Measurements from ENCODE around the gene AQR. TPM values are rescaled to one million over a fixed set of nuclear protein-coding genes. Genes with fewer than 3 reads are reported as not detected.

Gene AQR
- total RNA-seq, 1 donor from 2014 or later: 19.8 TPM

DNA sequence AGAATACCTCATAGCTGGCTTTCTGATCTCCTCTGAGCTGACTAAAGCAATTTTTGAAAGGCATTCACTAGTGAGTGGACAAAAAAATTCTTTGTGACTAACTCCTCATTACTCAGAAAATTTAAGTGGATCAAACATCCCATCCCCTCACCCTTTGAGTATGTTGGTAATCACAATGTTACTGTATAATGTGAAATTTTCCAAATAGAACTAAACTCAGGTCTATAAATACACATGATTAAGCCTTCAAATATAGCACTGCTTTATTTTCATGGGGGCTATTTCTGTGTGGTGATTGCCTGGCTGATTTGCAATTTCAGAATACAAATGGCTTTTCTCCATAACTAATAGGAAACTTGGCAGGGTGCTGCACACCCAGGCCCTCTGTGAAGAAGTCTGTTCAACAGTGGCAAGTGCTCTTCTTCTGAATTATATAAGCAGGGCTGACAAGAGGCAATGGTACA, 128.2 kb downstream of the AQR start:
- Histone ChIP-seq H3K27ac (ENCODE audit: low read depth, low read length) (peak overlapping the region; percentile 58), H3K4me3 (ENCODE audit: low read length in 3 of 3) (no peak overlapping the region), H3K27me3 (ENCODE audit: control insufficient read depth in 3 of 3, insufficient read depth in 3 of 3, low read length in 3 of 3) (no peaks in the 10 kb centered on the region), H3K36me3 (ENCODE audit: control insufficient read depth in 3 of 3, insufficient read depth in 3 of 3, low read length in 3 of 3) (no peaks in the 10 kb centered on the region), H3K9me3 (ENCODE audit: control insufficient read depth in 3 of 3, low read length in 3 of 3) (peaks cover 0 to 3% (median 3%) of the 10 kb centered on the region in 3 donors), H3K4me1 (ENCODE audit: control insufficient read depth in 3 of 3, insufficient read depth in 3 of 3, low read length in 3 of 3) (peaks cover 0 to 5% (median 2%) of the 10 kb centered on the region in 3 donors), H3K9ac (ENCODE audit: low read depth in 1 of 3, low read length in 3 of 3) (no peak overlapping the region)

DNA sequence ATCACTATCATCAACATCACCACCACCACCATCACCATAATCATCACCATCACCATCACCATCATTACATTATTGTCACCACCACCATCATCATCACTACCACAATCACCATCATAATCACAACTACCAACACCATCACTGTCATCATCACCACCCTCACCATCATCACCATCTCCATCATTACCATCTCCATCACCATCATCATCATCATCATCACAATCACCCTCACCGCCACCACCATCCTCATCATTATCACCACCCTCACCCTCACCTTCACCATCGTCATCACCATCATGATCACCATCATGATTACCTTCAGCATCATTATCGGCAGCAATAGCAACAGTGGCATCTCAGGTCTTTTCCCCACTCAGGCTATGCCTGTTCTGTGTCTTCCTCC, 131.3 kb downstream of the AQR start:
- Histone ChIP-seq H3K27me3 (ENCODE audit: control insufficient read depth in 3 of 3, insufficient read depth in 3 of 3, low read length in 3 of 3) (no peaks in the 10 kb centered on the region), H3K36me3 (ENCODE audit: control insufficient read depth in 3 of 3, insufficient read depth in 3 of 3, low read length in 3 of 3) (no peaks in the 10 kb centered on the region), H3K27ac (ENCODE audit: low read depth, low read length) (peak overlapping the region; percentile 52), H3K9ac (ENCODE audit: low read depth in 1 of 3, low read length in 3 of 3) (no peak overlapping the region), H3K9me3 (ENCODE audit: control insufficient read depth in 3 of 3, low read length in 3 of 3) (peaks cover 0 to 3% (median 3%) of the 10 kb centered on the region in 3 donors), H3K4me1 (ENCODE audit: control insufficient read depth in 3 of 3, insufficient read depth in 3 of 3, low read length in 3 of 3) (peaks cover 0 to 5% (median 2%) of the 10 kb centered on the region in 3 donors), H3K4me3 (ENCODE audit: low read length in 3 of 3) (no peak overlapping the region)

GRCh38 chr15:34837246-34838016, 132.1 kb downstream of the AQR start:
- H3K27me3 ChIP-seq (ENCODE audit: control insufficient read depth in 3 of 3, insufficient read depth in 3 of 3, low read length in 3 of 3): no peaks in the 10 kb centered on the region
- no peaks in the 10 kb centered on the region for H3K36me3 ChIP-seq (ENCODE audit: control insufficient read depth in 3 of 3, insufficient read depth in 3 of 3, low read length in 3 of 3)
- no peak overlapping the region for H3K9ac ChIP-seq (ENCODE audit: low read depth in 1 of 3, low read length in 3 of 3)
- peak overlapping the region; percentile 52 for H3K27ac ChIP-seq (ENCODE audit: low read depth, low read length)
- peaks cover 0 to 5% (median 2%) of the 10 kb centered on the region in 3 donors for H3K4me1 ChIP-seq (ENCODE audit: control insufficient read depth in 3 of 3, insufficient read depth in 3 of 3, low read length in 3 of 3)
- H3K4me3 ChIP-seq (ENCODE audit: low read length in 3 of 3): no peak overlapping the region
- H3K9me3 ChIP-seq (ENCODE audit: control insufficient read depth in 3 of 3, low read length in 3 of 3): peaks cover 0 to 3% (median 3%) of the 10 kb centered on the region in 3 donors

GRCh38 chr15:34828145-34828911, 141.2 kb downstream of the AQR start:
- no peaks in the 10 kb centered on the region for H3K4me1 ChIP-seq (ENCODE audit: control insufficient read depth in 3 of 3, insufficient read depth in 3 of 3, low read length in 3 of 3)
- no peaks in the 10 kb centered on the region for H3K9me3 ChIP-seq (ENCODE audit: control insufficient read depth in 3 of 3, low read length in 3 of 3)
- no peaks in the 10 kb centered on the region for H3K36me3 ChIP-seq (ENCODE audit: control insufficient read depth in 3 of 3, insufficient read depth in 3 of 3, low read length in 3 of 3)
- no peak overlapping the region for H3K9ac ChIP-seq (ENCODE audit: low read depth in 1 of 3, low read length in 3 of 3)
- H3K27ac ChIP-seq (ENCODE audit: low read depth, low read length): no peak overlapping the region
- H3K4me3 ChIP-seq (ENCODE audit: low read length in 3 of 3): no peak overlapping the region
- no peaks in the 10 kb centered on the region for H3K27me3 ChIP-seq (ENCODE audit: control insufficient read depth in 3 of 3, insufficient read depth in 3 of 3, low read length in 3 of 3)

- H3K4me3 ChIP-seq (ENCODE audit: low read length in 3 of 3): no peak overlapping the region
- H3K36me3 ChIP-seq (ENCODE audit: control insufficient read depth in 3 of 3, insufficient read depth in 3 of 3, low read length in 3 of 3): no peaks in the 10 kb centered on the region
- no peak overlapping the region for H3K9ac ChIP-seq (ENCODE audit: low read depth in 1 of 3, low read length in 3 of 3)
- H3K9me3 ChIP-seq (ENCODE audit: control insufficient read depth in 3 of 3, low read length in 3 of 3): no peaks in the 10 kb centered on the region
- H3K27ac ChIP-seq (ENCODE audit: low read depth, low read length): no peak overlapping the region
- H3K27me3 ChIP-seq (ENCODE audit: control insufficient read depth in 3 of 3, insufficient read depth in 3 of 3, low read length in 3 of 3): no peaks in the 10 kb centered on the region
- no peaks in the 10 kb centered on the region for H3K4me1 ChIP-seq (ENCODE audit: control insufficient read depth in 3 of 3, insufficient read depth in 3 of 3, low read length in 3 of 3)
Measured at GRCh38 chr15:34821831-34822230, 147.7 kb downstream of the AQR start.

DNA sequence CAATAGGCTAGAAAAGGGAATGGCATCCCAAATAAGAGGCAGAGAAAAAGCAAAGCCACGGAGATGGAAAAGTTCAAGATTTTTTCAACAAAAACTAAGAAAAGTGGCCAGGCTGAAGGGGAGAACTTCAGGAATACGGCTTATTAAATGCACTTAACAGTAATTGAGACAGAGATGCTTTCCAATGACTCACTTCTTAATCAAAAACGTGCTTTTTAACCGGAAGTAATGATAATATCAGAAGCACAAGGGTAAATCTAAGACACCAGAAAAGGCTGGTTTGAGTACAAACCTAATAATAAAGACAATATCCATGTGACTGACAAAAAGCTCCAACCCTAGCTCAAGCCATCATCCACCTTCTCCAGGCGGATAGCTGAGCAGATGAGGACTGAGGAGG, 149.4 kb downstream of the AQR start:
- no peak overlapping the region for H3K4me3 ChIP-seq (ENCODE audit: low read length in 3 of 3)
- no peak overlapping the region for H3K9ac ChIP-seq (ENCODE audit: low read depth in 1 of 3, low read length in 3 of 3)
- H3K4me1 ChIP-seq (ENCODE audit: control insufficient read depth in 3 of 3, insufficient read depth in 3 of 3, low read length in 3 of 3): no peaks in the 10 kb centered on the region
- H3K36me3 ChIP-seq (ENCODE audit: control insufficient read depth in 3 of 3, insufficient read depth in 3 of 3, low read length in 3 of 3): no peaks in the 10 kb centered on the region
- no peaks in the 10 kb centered on the region for H3K9me3 ChIP-seq (ENCODE audit: control insufficient read depth in 3 of 3, low read length in 3 of 3)
- H3K27ac ChIP-seq (ENCODE audit: low read depth, low read length): no peak overlapping the region
- H3K27me3 ChIP-seq (ENCODE audit: control insufficient read depth in 3 of 3, insufficient read depth in 3 of 3, low read length in 3 of 3): no peaks in the 10 kb centered on the region

GRCh38 chr15:34818526-34818925, 151.0 kb downstream of the AQR start:
- Histone ChIP-seq H3K9ac (ENCODE audit: low read depth in 1 of 3, low read length in 3 of 3) (no peak overlapping the region), H3K36me3 (ENCODE audit: control insufficient read depth in 3 of 3, insufficient read depth in 3 of 3, low read length in 3 of 3) (no peaks in the 10 kb centered on the region), H3K27me3 (ENCODE audit: control insufficient read depth in 3 of 3, insufficient read depth in 3 of 3, low read length in 3 of 3) (no peaks in the 10 kb centered on the region), H3K4me1 (ENCODE audit: control insufficient read depth in 3 of 3, insufficient read depth in 3 of 3, low read length in 3 of 3) (no peaks in the 10 kb centered on the region), H3K27ac (ENCODE audit: low read depth, low read length) (no peak overlapping the region), H3K4me3 (ENCODE audit: low read length in 3 of 3) (no peak overlapping the region), H3K9me3 (ENCODE audit: control insufficient read depth in 3 of 3, low read length in 3 of 3) (no peaks in the 10 kb centered on the region)

- Histone ChIP-seq H3K36me3 (ENCODE audit: control insufficient read depth in 3 of 3, insufficient read depth in 3 of 3, low read length in 3 of 3) (no peaks in the 10 kb centered on the region), H3K27ac (ENCODE audit: low read depth, low read length) (no peak overlapping the region), H3K4me1 (ENCODE audit: control insufficient read depth in 3 of 3, insufficient read depth in 3 of 3, low read length in 3 of 3) (peaks cover 0 to 3% (median 0%) of the 10 kb centered on the region in 3 donors), H3K27me3 (ENCODE audit: control insufficient read depth in 3 of 3, insufficient read depth in 3 of 3, low read length in 3 of 3) (no peaks in the 10 kb centered on the region), H3K9me3 (ENCODE audit: control insufficient read depth in 3 of 3, low read length in 3 of 3) (no peaks in the 10 kb centered on the region), H3K4me3 (ENCODE audit: low read length in 3 of 3) (no peak overlapping the region), H3K9ac (ENCODE audit: low read depth in 1 of 3, low read length in 3 of 3) (no peak overlapping the region)
Measured at GRCh38 chr15:34815836-34816235, 153.7 kb downstream of the AQR start.

DNA sequence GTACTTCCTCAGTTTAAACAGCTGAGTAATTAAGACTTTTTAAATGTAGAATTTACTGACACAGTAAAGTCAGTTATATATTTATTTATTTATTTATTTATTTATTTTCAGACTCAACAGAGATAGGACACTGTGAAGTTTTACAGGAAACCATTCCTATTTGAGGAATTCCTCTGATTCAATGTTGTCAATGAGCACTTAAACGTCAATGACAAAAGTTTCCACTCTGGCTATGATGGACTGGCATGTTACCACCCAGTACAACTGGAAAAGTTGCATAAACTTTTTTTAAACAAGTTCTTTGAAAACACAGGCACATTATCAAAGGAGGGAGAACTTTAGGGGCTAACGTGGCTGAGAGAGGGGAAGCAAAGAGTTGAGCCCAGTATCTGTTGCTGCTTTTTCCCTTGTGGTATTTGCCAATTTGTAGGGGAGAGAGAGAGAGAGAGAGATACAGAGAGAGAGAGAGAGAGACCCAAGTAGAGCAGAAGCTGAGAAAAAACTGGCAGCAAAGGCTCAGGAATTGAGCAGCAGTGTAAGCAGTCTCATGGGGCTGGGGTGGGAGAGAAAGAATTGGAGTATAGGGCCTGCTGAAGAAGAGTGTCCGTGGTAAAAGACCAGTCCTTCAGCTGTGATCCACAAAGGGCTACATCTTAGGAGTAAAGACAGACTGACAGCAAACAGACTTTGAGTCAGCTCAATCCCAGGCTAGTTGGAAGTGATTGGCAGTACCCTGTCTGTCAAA, 155.9 kb downstream of the AQR start:
- peaks cover 0 to 9% (median 0%) of the 10 kb centered on the region in 3 donors for H3K4me1 ChIP-seq (ENCODE audit: control insufficient read depth in 3 of 3, insufficient read depth in 3 of 3, low read length in 3 of 3)
- H3K4me3 ChIP-seq (ENCODE audit: low read length in 3 of 3): no peak overlapping the region
- H3K27me3 ChIP-seq (ENCODE audit: control insufficient read depth in 3 of 3, insufficient read depth in 3 of 3, low read length in 3 of 3): no peaks in the 10 kb centered on the region
- no peak overlapping the region for H3K9ac ChIP-seq (ENCODE audit: low read depth in 1 of 3, low read length in 3 of 3)
- no peaks in the 10 kb centered on the region for H3K36me3 ChIP-seq (ENCODE audit: control insufficient read depth in 3 of 3, insufficient read depth in 3 of 3, low read length in 3 of 3)
- no peak overlapping the region for H3K27ac ChIP-seq (ENCODE audit: low read depth, low read length)
- no peaks in the 10 kb centered on the region for H3K9me3 ChIP-seq (ENCODE audit: control insufficient read depth in 3 of 3, low read length in 3 of 3)

All from skeletal muscle tissue (tissue), 4 donors.